DMS153 treated with DMSO at 0.1 percent for 48 hours (cell line): ENCODE results near the gene FGR.
A peak's percentile ranks its signal among the peaks of the same experiment; 100 is the strongest.
"Not testable (repeated sequence)": the region's sequence is repeated elsewhere in the genome, so short reads cannot be mapped to it uniquely, and the experiment has no call there.

Source experiments
- DNase-seq: peaks from one replicate; lab custom pipeline; 2025; ENCODE audit not compliant: unreplicated experiment; lab: John Stamatoyannopoulos, UW

FGR gene

DNA sequence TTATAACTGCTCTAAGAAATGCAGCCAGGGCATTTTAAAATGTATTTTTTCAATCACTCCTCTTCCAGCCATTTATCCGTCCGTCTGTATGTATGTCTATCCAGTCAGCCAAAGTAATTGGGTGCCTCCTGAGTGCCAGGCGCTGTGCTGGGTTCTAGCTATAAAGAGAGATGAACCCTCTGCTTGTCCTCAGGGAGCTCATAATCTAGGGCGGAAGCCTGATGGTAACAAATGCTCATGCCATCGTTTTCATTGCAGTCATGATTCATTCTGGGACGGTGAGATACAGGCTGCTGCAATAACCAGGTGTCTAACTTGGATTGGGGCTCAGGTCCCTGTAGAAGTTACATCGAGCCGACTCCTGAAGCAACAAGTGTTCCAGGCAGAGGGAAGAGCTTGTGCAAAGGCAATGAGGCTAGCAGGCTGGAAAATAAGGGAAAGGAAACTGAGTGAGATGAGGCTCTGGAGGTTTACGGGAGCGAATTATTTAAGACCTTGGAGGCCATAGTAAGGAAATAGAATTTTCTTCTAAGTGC lies 25.4 kb upstream of the FGR start:
- no peak for DNase-seq

DNA sequence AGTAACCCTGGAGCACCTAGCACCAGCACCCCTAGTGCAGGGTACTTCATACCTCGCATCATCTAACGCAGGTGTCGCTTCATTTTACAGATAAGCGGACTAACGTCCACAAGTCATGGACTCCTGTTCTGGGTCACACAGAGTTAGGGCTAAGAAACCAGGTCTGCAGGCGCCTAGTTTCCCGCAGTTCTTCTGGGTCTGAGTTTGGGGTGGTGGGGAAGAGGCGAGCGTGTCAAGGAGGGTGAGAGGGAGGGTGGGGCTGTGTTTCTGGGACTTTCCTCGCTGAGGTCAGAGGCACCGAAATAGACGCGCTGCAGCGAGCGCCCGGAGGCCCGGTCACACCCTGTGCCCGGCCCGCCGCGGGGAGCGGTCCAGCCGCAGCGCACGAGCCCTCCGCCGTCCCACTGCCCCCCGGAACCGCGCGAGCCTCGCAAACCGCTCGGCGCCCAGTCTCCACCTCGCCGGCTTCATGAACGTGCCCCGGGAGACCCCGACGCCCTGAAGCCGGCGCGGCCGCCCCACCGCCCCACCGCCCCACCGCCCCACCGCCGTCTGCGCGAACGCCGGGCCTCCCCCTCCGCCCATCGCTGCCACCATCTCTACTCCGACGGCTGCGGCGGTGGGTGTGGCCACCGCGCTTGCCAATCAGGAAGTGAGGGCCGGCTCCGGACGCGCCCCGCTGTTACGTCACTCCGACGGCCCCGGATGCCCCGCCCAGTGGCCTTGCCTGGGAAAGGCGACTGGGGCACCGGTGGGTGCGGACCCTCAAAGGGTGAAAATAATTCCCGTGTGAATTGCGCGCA lies 24.7 kb upstream of the FGR start:
- peak; percentile 88 for DNase-seq

DNA sequence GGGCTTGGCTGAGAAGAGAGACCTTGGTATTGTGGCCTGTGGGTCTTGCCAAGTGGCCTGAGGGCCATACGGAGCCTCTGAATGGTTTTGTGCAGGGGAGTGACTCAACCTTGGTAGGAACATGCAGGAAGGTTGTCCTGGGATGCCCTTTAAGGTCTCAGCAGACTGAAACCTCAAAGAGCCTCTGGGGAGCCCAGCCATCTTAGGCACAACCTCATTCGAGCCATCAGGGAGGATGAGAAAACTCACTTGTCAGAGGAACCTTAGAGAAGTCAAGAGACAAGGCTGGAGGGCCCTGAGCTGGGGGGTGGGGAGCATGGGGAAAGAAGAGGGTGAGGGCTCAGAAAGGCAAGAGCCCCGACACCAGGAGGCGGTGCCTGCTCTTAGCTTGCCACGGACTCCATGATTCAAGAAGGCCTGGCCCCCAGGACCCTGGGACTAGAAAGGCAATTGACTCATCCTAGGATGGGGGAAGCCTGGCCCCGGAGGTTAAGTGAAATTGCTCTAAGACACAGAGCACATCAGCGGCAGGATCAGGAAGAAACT lies 24.0 kb upstream of the FGR start:
- DNase-seq = no peak

DNA sequence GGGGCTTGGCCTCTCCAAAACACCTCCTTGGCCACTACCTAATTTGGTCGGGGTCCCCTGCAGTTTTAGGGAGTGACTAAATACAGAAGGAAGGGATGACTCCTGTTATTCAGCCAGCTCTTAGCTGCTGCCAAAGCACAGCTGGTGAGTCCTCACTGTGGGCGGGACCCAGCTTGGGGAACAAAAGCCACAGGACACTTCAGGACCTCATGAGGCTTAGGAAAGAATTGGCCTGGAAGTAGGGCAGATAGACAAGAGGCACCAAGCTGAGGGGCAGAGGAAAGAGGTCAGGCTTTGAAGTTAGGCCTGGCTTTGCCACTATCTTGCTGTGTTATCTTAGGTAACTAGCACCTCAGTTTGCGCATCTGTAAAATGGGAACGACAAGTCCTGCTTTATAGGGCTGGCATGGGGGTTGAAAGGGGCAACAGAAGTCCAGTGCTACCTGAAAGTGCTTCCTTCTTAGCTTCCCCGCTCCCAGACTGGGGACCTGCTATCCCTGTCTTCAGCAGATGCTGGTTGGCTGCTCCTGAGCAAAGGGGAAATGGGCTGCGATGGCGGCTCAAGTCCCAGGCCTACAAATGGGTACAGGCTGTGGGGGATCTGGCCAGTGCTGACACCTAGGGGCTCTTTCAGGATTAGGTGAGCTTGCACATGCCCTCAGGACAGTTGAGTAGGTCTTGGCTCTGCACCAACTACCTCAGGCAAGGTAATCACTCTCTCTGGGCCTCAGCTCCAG lies 21.3 kb upstream of the FGR start:
- DNase-seq = no peak

DNA sequence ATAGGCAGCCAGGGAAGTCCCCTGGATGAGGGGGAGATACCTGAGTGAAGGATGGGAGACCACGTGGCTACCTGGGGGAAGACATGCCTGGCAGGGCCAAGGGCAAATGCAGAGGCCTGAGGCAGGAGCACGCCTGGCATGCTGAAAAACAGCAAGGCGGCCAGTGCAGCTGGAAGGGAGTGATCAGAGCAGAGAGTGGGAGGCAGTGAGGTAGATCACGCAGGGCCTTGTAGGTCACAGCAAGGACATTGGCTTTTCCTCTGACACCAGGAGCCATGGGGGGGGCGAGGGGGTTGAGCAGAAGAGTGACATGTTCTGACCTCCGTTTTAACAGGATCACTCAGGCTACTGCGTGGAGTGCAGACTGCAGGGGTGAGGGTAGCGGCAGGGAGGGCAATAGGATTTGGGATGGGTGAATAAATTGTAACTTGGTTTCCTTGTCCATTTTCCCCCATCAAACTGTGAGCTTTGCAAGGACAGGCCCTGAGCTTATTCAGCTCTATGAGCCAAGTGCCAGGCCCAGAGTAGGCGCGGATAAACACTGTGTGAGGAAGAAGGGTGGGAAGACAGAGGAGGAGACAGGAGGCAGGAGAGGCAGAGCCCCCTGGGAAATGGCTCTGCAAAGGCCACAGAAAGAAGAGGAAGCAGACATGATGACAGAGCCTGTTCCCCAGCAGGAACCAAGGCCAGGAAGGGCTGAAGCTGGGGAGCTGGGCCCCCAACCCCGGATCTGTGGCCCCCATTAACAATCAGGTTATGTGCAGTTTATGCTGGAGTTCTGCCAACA lies 20.4 kb upstream of the FGR start:
- no peak for DNase-seq

DNA sequence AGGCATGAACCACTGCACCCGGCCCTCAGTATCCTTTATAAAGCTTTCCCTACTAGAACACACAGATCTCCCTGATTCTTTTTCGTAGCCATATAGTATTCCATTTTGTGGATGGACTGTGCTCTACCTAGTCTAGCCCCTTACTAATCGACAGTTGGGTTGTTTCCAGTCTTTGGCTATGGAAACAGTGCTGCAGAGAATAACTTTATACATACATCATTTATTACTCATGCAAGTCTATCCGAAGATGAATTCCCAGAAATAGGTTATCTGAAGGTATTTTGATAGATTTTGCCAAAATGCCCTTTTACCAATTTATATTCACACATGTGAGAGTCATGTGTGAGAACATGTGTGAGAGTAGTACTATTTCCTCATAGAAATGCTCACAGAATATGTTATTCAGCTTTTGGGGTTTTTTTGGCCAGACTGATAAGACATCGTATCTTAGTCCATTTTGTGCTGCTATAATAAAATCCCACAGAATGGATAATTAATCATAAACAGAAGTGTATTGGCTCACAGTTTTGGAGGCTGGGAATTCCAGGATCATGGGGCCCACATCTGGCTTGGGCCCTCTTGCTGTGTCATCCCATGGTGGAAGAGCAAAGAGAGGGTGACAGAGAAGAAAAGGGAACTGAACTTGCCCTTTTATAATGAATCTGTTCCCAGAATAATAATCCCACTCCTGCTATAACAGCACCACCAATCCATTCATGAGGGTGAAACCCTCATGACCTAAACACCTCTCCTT lies 17.3 kb upstream of the FGR start:
- no peak for DNase-seq

DNA sequence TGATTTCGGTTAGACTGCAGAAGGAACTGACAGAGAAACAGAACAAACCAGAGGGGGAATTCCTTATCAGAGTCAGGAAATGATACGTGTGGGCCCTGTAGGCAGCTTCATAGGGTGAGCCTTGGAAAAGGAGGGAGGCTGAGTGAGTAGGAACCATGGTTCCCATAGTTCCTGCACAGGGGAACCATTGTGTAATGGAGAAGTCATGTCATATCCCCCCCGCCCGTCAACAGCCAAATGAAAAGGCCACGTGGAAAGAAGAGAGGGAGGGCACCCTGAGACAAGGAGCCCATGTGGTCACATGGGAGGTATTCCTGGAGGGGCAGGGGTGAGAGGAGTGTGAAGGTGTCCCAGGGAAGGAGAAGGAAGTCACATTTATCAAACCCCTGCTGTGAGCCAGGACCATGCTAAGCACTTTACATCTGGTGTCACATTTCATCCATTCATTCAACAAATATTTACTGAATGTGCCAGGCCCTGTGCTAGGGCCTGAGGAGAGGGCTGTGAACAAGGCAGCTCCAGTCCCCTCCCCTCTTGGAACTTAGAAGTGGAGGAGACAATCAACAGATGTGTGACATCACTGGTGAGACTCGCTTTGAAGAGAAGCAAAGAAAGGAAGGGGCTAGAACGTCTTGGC lies 15.7 kb upstream of the FGR start:
- peak; percentile 60 for DNase-seq

DNA sequence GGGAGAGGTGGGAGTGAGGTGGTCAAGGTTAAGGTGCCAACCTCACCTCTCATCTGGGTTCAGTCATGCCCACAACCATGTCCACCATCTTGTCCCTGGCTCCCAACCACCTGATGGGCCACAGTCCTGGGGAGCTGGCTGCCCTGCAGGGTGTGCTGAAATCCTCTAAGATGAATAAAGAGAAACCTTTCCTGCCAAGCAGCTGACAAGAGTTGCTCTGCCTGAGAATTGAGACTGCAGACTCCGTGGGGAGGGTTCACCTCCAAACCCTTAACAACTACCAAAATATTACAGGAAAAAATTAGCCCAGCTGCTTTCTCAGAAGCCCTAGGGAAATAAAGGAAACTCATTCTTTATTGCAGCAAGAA lies 15.2 kb upstream of the FGR start:
- no peak for DNase-seq

DNA sequence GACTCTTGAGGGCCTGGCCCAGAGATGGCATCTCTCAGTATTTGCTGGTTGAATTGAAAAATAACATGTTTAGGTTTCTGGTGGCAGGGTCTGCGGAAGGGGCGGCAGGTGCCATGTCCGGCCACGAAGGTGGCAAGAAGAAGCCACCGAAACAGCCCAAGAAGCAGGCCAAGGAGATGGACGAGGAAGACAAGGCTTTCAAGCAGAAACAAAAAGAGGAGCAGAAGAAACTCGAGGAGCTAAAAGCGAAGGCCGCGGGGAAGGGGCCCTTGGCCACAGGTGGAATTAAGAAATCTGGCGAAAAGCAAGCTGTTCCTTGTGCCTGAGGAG lies 14.3 kb upstream of the FGR start:
- DNase-seq = no peak

DNA sequence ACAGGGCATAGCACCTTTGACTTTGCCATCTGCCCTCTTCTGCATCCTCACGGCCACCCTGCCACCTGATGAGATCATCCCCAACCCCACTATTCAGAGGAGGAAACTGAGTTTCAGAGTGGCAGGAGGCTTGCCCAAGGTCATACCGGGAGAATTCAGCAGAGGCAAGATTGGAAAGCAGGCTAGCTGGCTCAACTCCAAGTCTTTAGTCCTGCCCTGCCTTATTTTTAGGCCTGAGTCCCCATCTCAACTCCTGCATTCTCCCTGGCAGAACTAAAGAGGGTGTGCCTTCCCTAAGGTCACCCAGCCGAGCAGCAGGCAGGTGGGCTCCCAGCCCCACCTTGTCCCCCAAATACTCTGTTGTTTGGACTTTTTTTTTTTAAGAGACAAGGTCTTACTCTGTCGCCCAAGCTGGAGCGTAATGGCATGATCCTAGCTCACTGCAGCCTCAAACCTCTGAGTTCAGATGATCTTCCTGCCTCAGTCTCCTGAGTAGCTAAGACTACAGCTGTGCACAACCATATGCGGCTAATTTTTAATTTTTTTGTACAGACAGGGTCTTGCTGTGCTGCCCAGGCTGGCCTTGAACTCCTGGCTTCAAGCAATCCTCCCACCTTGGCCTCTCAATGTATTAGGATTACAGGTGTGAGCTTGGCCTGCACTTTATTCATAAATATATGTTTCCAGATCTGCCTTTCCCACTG lies 13.8 kb upstream of the FGR start:
- DNase-seq = no peak

DNA sequence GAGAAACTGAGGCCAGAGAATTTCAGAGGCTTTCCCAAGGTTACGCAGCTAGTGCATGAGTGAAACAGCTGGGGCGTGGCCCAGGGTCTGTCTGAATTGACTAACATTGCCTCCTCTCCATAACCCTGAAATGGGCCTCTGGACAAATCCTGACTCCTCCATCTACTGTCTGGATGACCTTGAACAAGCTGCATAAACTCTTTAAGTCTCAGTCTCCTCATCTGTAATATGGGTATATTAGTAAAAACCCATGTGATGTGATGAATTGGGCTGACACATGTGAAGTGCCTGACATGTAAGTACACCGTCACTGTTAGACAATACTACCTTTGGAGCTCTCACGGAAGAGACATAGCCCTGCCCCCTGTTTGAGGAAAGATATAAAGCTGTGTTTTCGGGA lies 12.3 kb upstream of the FGR start:
- no peak for DNase-seq

DNA sequence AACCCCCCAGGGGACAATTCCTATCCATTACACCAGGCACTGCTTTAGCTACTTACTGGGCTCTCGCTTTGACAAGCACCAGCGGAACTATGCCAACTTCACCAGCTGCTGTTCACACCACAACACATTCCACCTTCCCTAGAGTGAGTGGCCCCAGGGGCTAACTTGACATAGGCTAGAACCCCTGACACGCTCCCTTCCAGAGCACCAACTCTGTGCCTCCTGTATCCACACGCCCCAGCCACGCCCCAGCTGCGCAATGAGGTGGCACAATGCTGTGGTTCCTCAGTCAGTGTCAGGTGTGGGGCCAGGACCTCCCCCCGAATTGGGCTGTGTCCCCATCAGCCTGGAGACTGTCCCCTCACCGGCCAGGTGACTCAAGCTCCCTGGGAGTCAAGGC lies 11.7 kb upstream of the FGR start:
- no peak for DNase-seq

DNA sequence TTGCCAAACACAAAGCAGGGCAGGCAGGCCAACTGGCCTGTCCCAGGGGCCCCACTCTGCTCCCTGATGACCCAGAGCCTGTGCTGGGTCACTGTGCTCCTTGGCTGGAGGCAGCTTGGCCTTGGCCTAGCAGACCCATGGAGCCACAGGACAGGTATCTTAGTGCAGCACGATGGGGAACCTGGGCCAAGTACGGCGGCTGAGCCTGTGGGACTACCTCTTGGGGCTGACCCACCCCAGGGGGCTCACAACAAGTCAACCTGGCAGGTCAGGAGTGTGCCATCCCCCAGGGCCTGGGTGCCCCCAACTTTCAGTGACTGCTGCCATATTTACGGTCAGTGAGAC lies 10.1 kb upstream of the FGR start:
- no peak for DNase-seq

DNA sequence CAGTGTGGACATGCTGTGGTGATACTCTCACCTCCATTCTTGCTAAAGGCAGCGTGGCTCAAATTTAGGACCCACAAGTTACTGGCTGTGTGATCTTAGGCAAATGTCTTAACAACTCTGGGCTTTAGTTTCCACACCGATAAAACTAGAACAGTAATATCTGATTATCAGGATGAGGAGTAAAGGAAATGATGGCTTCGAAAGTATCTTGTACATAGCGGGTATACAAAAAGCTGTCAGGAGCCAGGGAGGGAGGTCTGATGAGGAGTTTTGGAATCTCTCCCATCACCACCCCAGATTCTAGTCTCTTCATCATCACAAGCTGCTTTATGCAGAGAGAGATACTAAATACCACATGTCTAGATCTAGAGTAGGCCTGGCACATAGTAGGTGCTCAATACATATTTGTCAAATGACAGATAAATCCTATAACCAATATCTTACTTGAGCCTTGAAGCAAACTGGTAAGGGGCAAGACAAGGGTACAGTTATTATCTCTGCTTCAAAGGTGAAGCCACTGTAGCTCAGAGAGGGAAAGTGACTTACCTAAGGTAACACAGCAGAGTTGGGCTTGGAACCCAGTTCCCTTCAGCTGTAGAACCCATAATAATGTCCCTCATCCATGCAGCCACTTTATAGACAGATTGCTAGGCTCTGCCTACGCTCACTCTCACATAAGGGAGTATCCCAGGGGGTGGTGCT lies 9.5 kb upstream of the FGR start:
- no peak for DNase-seq

DNA sequence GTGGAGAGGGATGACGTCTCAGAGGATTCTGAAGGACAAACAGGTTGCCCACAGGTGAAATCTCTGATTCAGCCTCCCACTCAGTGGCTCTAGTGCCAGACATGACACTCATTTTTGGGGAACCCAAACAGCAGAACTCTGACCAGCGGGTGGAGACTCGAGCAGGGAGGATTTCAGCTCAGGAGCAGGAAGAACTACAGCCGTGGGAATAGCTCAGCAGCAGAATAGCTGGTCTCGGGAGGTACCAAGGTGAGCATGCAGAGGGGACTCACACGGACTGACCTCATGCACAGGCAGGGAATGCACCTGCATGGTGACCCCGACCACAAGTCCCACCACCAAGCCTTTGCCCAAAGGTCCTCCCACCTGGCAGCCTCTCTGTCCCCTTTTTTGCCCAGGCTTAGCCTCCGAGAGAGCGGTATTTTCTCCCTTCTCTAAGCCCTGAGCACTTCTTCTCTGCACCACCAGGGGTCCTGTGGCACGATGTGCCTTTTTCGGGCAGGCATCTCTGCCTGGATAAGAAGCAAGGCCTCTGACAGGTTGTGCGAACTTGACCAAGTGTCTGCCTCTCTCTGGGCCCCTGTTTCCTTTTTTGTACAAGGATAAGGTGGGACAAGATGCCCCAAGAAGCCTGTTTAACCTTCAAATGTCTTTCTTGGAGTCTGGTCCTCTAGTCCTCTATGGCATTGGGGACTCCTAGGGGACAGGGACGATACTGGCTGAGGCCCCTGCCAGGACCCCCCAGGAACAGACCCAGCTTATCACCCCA lies 8.8 kb upstream of the FGR start:
- DNase-seq = no peak

DNA sequence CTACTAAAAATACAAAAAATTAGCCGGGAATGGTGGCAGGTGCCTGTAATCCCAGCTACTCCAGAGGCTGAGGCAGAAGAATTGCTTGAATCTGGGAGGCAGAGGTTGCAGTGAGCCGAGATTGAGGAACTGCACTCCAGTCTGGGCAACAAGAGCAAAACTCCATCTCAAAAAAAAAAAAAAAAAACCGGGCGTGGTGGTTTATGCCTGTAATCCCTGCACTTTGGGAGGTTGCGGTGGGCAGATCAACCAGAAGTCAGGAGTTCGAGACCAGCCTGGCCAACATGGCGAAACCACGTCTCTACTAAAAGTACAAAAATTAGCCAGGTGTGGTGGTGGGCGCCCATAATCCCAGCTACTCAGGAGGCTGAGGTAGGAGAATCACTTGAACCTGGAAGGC lies 5.5 kb upstream of the FGR start:
- DNase-seq = not testable (repeated sequence)

DNA sequence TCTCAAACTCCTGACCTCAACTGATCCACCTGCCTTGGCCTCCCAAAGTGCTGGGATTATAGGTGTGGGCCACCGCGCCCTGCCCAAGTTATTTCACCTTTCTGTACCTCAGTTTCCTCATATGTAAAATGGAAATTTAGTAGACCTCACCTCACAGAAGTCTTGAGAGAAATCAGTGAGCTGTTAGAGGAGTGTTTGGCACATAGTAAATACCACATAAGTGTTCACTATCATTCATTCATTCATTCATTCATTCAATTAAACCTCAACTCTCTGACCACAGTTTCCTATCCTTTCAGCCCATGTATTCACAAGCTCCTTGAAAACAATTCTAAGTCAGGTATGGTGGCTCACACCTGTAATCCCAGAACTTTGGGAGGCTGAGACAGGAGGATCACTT lies 3.8 kb upstream of the FGR start:
- no peak for DNase-seq

DNA sequence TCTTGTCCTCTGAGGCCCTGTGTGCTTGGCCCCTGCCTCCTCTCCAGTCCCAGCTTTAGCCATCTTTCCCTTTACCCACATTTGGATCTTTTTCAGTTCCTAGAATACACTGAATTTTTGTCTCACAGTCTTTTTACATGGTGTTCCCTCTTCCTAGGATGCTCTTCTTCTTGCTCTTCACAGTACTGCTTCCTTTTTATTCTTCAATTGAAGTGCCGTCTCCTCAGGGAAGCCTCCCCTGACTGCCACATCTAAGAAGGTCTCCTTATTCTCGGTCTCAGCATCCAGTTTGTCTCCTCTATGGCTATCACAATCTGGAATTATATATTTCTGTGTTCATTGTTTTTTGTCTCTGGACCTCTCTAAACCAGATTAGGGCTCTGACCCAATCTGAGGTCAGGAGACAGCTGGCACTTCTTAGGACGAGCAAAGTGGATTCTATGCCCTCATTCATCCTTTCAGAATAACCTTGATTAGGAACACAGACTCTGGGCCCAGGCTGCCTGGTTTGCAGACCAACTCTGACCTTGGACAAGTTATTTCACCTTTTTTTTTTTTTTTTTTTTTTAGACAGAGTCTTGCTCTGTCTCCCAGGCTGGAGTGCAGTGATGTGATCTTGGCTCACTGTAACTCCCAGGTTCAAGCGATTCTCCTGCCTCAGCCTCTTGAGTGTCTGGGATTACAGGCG lies 3.2 kb upstream of the FGR start:
- no peak for DNase-seq
